Measurements from ENCODE around the gene KIF20B. TPM values are rescaled to one million over a fixed set of nuclear protein-coding genes. Genes with fewer than 3 reads are reported as not detected.

The KIF20B gene
- total RNA-seq, 6 experiments from 2014 or later, result 15.1 to 41.5 (median 36.8) TPM

- Mint-ChIP-seq H3K4me3 (no peak overlapping the region), H3K9me3 (no peaks in the 10 kb centered on the region), H3K36me3 (ENCODE audit: low read depth) (no peaks in the 10 kb centered on the region), H3K4me1 (ENCODE audit: low read depth) (peaks cover 12% of the 10 kb centered on the region), H3K27ac (no peak overlapping the region), H3K27me3 (ENCODE audit: insufficient read depth) (peaks cover 3% of the 10 kb centered on the region)
- TF ChIP-seq CTCF (IDR thresholded peaks at IDR 0.05), result no peak
- peak; percentile 14 for DNase-seq
Observed at GRCh38 chr10:89792187-89792586, 90.8 kb downstream of the KIF20B start.

- TF ChIP-seq CTCF (IDR thresholded peaks at IDR 0.05), result peak; percentile 92
- Mint-ChIP-seq H3K4me3 (no peak overlapping the region), H3K27ac (no peak overlapping the region), H3K36me3 (ENCODE audit: low read depth) (no peaks in the 10 kb centered on the region), H3K27me3 (ENCODE audit: insufficient read depth) (peaks cover 3% of the 10 kb centered on the region), H3K4me1 (ENCODE audit: low read depth) (peaks cover 12% of the 10 kb centered on the region), H3K9me3 (no peaks in the 10 kb centered on the region)
- peak; percentile 60 for DNase-seq
Observed at GRCh38 chr10:89793649-89794254, 92.4 kb downstream of the KIF20B start.

- Mint-ChIP-seq H3K9me3 (no peaks in the 10 kb centered on the region), H3K27me3 (ENCODE audit: insufficient read depth) (peaks cover 3% of the 10 kb centered on the region; the same call in 1 of the 2 replicates), H3K36me3 (ENCODE audit: low read depth) (no peaks in the 10 kb centered on the region), H3K4me1 (ENCODE audit: low read depth) (peaks cover 12% of the 10 kb centered on the region), H3K27ac (no peak overlapping the region), H3K4me3 (no peak overlapping the region)
- no peak for TF ChIP-seq CTCF (IDR thresholded peaks at IDR 0.05)
- DNase-seq, result no peak
Observed at GRCh38 chr10:89795840-89796239, 94.5 kb downstream of the KIF20B start.

GRCh38 chr10:89798092-89798491 lies 96.7 kb downstream of the KIF20B start:
- DNase-seq, result no peak
- no peak for TF ChIP-seq CTCF (IDR thresholded peaks at IDR 0.05)
- no peaks in the 10 kb centered on the region for H3K36me3 Mint-ChIP-seq (ENCODE audit: low read depth)
- H3K4me3 Mint-ChIP-seq, result no peak overlapping the region
- H3K9me3 Mint-ChIP-seq, result no peaks in the 10 kb centered on the region
- peaks cover 5% of the 10 kb centered on the region for H3K27me3 Mint-ChIP-seq (ENCODE audit: insufficient read depth)
- H3K27ac Mint-ChIP-seq, result no peak overlapping the region
- H3K4me1 Mint-ChIP-seq (ENCODE audit: low read depth), result no peaks in the 10 kb centered on the region; the same call in 1 of the 2 replicates

GRCh38 chr10:89799573-89799972 lies 98.2 kb downstream of the KIF20B start:
- Mint-ChIP-seq H3K4me3 (no peak overlapping the region), H3K27ac (no peak overlapping the region), H3K36me3 (ENCODE audit: low read depth) (no peaks in the 10 kb centered on the region), H3K27me3 (ENCODE audit: insufficient read depth) (peaks cover 7% of the 10 kb centered on the region), H3K4me1 (ENCODE audit: low read depth) (no peaks in the 10 kb centered on the region), H3K9me3 (no peaks in the 10 kb centered on the region)
- TF ChIP-seq CTCF (IDR thresholded peaks at IDR 0.05), result no peak
- no peak for DNase-seq
